Ishikawa (cell line): ENCODE measurements around the gene NSUN5.

ENCODE experiments used
- CEBPB ChIP-seq: IDR thresholded peaks from 2 replicates; pipeline ENCODE4 v1.6.1; 2012
- CREB1 ChIP-seq: IDR thresholded peaks from 2 replicates; pipeline ENCODE4 v1.6.1; 2012; ENCODE audit warnings: low read depth
- EGR1 ChIP-seq: IDR thresholded peaks from 2 replicates; pipeline ENCODE4 v1.6.1; 2012
- EP300 ChIP-seq: IDR thresholded peaks from 2 replicates; pipeline ENCODE4 v1.6.1; 2012; ENCODE audit warnings: borderline replicate concordance
- FOXM1 ChIP-seq: IDR thresholded peaks from 2 replicates; pipeline ENCODE4 v1.6.1; 2012; ENCODE audit warnings: low read depth, borderline replicate concordance
- NFIC ChIP-seq: IDR thresholded peaks from 2 replicates; pipeline ENCODE4 v1.6.1; 2012
- RAD21 ChIP-seq: IDR thresholded peaks from 2 replicates; pipeline ENCODE4 v1.6.1; 2012; ENCODE audit warnings: low read depth
- TAF1 ChIP-seq: IDR thresholded peaks from 2 replicates; pipeline ENCODE4 v1.6.1; 2012; ENCODE audit warnings: low read depth, mild to moderate bottlenecking
- TCF12 ChIP-seq: IDR thresholded peaks from 2 replicates; pipeline ENCODE4 v1.6.1; 2012; ENCODE audit warnings: low read depth
- TEAD4 ChIP-seq: IDR thresholded peaks from 2 replicates; pipeline ENCODE4 v1.6.1; 2012
- YY1 ChIP-seq: IDR thresholded peaks from 2 replicates; pipeline ENCODE4 v1.6.1; 2012; ENCODE audit warnings: low read depth
- ZBTB7A ChIP-seq: IDR thresholded peaks from 2 replicates; pipeline ENCODE4 v1.6.1; 2012; ENCODE audit warnings: low read depth
- TF ChIP-seq, protein P1 (sequence below): IDR thresholded peaks from 2 replicates; pipeline ENCODE4 v1.6.1; 2012; ENCODE audit warnings: low read depth, mild to moderate bottlenecking
- TF ChIP-seq, protein P2 (sequence below): IDR thresholded peaks from 2 replicates; pipeline ENCODE4 v1.6.1; 2012
- TF ChIP-seq, protein P3 (sequence below): IDR thresholded peaks from 2 replicates; pipeline ENCODE4 v1.6.1; 2012

Gene NSUN5

DNA sequence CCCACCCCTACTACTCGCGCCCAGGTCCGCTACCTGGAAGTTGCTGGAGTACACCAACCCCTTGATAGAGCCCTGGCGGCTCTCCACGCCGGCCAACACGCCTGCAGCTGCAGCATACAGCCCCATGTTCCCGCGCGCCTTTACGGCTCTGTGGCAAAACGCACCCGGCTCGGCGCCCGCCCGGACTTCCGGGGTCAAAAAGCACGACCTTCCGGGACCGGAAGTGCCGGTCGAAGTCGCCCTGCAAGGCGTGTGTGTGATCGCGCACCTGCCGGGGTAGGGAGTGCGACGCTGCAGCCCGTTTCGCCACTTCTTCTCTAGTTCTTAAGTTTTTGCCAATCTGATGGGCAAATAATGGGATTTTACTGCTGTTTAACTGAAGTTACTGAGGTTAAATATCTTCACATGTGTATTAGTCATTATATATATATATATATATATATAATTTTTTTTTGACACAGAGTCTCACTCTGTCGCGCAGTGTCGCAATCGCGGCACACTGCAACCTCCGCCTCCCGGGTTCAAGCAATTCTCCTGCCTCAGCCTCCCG is at the start of gene NSUN5:
TSS of gene NSUN5 (minus strand) at position 162 of the 550 bp plus-strand sequence. CDS start at position 126, 36 bp downstream.
- TF ChIP-seq EP300 (0 out of 2 replicates have a peak, but pooled peaks have one; percentile 12), TEAD4 (no peak), ZBTB7A (no peak), NFIC (0 out of 2 replicates have a peak, but pooled peaks have one; percentile 33), CEBPB (no peak; the same call in 1 of the 2 replicates), TCF12 (peak; percentile 69; the same call in 1 of the 2 replicates), YY1 (peak; percentile 81), CREB1 (peak; percentile 24; the same call in 1 of the 2 replicates), EGR1 (0 out of 2 replicates have a peak, but pooled peaks have one; percentile 35), TAF1 (peak; percentile 85), FOXM1 (no peak), RAD21 (no peak)
- TF ChIP-seq, protein P1, sequence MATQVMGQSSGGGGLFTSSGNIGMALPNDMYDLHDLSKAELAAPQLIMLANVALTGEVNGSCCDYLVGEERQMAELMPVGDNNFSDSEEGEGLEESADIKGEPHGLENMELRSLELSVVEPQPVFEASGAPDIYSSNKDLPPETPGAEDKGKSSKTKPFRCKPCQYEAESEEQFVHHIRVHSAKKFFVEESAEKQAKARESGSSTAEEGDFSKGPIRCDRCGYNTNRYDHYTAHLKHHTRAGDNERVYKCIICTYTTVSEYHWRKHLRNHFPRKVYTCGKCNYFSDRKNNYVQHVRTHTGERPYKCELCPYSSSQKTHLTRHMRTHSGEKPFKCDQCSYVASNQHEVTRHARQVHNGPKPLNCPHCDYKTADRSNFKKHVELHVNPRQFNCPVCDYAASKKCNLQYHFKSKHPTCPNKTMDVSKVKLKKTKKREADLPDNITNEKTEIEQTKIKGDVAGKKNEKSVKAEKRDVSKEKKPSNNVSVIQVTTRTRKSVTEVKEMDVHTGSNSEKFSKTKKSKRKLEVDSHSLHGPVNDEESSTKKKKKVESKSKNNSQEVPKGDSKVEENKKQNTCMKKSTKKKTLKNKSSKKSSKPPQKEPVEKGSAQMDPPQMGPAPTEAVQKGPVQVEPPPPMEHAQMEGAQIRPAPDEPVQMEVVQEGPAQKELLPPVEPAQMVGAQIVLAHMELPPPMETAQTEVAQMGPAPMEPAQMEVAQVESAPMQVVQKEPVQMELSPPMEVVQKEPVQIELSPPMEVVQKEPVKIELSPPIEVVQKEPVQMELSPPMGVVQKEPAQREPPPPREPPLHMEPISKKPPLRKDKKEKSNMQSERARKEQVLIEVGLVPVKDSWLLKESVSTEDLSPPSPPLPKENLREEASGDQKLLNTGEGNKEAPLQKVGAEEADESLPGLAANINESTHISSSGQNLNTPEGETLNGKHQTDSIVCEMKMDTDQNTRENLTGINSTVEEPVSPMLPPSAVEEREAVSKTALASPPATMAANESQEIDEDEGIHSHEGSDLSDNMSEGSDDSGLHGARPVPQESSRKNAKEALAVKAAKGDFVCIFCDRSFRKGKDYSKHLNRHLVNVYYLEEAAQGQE: no peak
- TF ChIP-seq, protein P2, sequence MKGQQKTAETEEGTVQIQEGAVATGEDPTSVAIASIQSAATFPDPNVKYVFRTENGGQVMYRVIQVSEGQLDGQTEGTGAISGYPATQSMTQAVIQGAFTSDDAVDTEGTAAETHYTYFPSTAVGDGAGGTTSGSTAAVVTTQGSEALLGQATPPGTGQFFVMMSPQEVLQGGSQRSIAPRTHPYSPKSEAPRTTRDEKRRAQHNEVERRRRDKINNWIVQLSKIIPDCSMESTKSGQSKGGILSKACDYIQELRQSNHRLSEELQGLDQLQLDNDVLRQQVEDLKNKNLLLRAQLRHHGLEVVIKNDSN: peak; percentile 51; the same call in 1 of the 2 replicates
- TF ChIP-seq, protein P3, sequence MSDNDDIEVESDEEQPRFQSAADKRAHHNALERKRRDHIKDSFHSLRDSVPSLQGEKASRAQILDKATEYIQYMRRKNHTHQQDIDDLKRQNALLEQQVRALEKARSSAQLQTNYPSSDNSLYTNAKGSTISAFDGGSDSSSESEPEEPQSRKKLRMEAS: peak; percentile 100

DNA sequence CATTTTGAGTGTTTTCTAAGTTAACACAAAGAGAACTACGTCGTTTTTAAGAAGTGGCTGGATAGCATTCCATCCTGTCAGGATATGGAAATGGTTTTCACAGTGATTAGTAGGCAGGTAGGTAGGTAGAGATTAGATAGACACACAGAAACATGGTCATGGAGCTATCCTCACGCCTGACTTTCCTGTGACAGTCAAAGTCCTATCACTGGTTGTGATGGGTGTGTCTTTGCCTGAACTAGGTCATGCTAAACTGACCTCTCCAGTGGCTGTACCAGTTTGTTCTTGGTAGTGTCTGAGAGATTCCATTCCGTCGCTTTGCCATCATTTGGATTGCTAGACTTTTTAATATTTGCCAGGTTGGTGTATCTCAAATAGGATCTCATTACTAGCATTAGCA is 47.5 kb upstream of the NSUN5 start:
- TF ChIP-seq CREB1 (no peak), NFIC (no peak)

DNA sequence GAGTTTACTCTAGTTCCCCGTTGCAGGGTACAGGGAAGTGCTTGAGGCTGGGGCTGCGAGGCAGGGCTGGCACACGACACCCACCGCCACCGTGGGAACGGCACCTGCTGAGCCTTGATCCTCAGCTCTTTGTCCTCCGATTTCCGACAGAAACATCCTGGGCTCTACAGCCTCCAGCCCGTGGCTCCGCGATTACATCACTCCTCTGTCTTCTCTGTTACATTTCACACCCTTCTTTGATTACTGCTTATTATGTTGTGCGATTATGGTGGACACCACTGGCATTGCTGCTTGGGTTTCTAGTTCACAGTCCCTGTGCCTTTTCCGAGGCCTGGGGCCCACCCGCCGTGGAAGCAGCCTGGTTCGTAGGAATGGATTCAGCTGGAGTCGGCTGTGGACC is 46.2 kb upstream of the NSUN5 start:
- TF ChIP-seq ZBTB7A (no peak), EGR1 (no peak)

DNA sequence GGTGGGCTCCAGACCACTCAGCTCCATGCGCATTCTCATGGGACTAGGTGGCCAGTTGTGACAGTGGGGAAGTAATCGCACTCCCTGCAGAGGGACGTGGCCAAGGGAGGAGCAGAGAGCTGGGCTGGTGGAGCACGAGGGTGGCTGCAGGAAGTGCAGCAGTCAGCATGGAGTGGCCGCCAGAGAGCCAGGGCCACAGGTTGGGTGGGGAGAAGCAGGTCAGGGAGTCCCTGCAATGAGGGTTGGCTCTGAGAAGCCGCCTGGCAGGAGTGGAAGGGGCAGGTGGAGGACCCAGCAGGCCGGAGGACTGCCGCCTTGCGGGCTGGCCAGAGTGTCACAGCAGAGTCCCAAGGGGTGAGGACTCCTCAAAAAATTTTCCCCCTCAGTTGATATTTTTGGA is 45.6 kb upstream of the NSUN5 start:
- TF ChIP-seq, protein P2: no peak
- TF ChIP-seq FOXM1: no peak
- no peak for TF ChIP-seq NFIC
- TF ChIP-seq CREB1: no peak
- TF ChIP-seq RAD21: no peak
- TF ChIP-seq EP300: no peak
- TF ChIP-seq TEAD4: no peak
- TF ChIP-seq, protein P1: no peak
- no peak for TF ChIP-seq ZBTB7A

DNA sequence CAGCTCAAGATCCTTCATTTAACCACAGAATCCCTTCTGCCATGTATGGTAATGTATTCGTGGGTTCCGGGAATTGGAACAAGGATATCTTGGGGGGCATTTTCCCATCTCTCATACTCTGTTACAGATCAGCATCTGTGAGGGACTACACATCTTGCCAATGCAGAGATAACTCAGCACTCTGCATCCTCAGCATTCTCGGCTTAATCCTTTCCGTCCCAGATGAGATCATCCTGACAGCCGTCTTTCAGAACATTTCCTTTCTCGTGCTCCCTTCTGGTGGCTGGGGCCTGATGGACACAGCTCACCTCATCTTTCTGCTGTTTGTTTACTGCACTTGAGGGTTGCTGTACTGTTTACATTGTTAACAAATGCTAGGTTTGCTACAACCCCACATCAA is 44.6 kb upstream of the NSUN5 start:
- TF ChIP-seq, protein P1: no peak
- TF ChIP-seq EP300 (no peak), TCF12 (no peak), TAF1 (no peak), EGR1 (no peak), TEAD4 (no peak), RAD21 (no peak), CEBPB (no peak), ZBTB7A (no peak), CREB1 (no peak), FOXM1 (no peak), NFIC (no peak), YY1 (no peak)
- TF ChIP-seq, protein P2: no peak
- TF ChIP-seq, protein P3: no peak
